Natural killer cell (primary cell): ENCODE measurements around the gene CDH5. TPM values are rescaled to one million over a fixed set of nuclear protein-coding genes. Genes with fewer than 3 reads are reported as not detected.

ENCODE experiments used
- ATAC-seq, 3 donors: fragments of 150-1000 bp in 2 of 3; fragments of 200-7000 bp in 1 of 3; cut with Tn5 transposase; 1 replicate in 1 of 3; 2 replicates in 2 of 3; pipeline ENCODE4 v1.10.0; 2021; ENCODE audit warnings: mild to moderate bottlenecking in 2 of 3, moderate library complexity in 2 of 3
- DNase-seq, 2 donors: peaks; one replicate each; pipeline versions ENCODE4 v3.0.0 to v3.0.0-alpha.2; 2013 to 2021; ENCODE audit warnings: mixed read lengths in 1 of 2
- H3K27ac ChIP-seq: one replicate; pipeline ENCODE4 v1.5.1; 2013; ENCODE audit warnings: mild to moderate bottlenecking, low read length
- H3K27me3 ChIP-seq: one replicate; pipeline ENCODE4 v1.6.1; 2013; ENCODE audit warnings: low read length; ENCODE audit not compliant: control insufficient read depth, insufficient read depth
- H3K36me3 ChIP-seq: one replicate; pipeline ENCODE4 v1.6.1; 2013; ENCODE audit warnings: low read length; ENCODE audit not compliant: control insufficient read depth, insufficient read depth
- H3K4me1 ChIP-seq: one replicate; pipeline ENCODE4 v1.6.1; 2013; ENCODE audit warnings: low read length; ENCODE audit not compliant: control insufficient read depth, insufficient read depth
- H3K4me3 ChIP-seq: one replicate; pipeline ENCODE4 v1.5.1; 2013; ENCODE audit warnings: low read length
- H3K9me3 ChIP-seq: one replicate; pipeline ENCODE4 v1.6.1; 2013; ENCODE audit warnings: low read length; ENCODE audit not compliant: control insufficient read depth, insufficient read depth
- H3K27ac Mint-ChIP-seq, 2 donors: one replicate each; pipeline ENCODE4 v1.8.0; 2022; ENCODE audit warnings: mild to moderate bottlenecking in 2 of 2, mixed read lengths in 2 of 2, moderate library complexity in 1 of 2
- H3K27me3 Mint-ChIP-seq, 2 donors: one replicate each; pipeline ENCODE4 v1.8.0; 2022; ENCODE audit warnings: low read depth in 2 of 2, mixed read lengths in 2 of 2
- H3K36me3 Mint-ChIP-seq: one replicate; pipeline ENCODE4 v1.8.0; 2022; ENCODE audit warnings: mixed read lengths
- H3K4me1 Mint-ChIP-seq, 2 donors: one replicate each; pipeline ENCODE4 v1.8.0; 2022; ENCODE audit warnings: mixed read lengths in 2 of 2
- H3K4me3 Mint-ChIP-seq: one replicate; pipeline ENCODE4 v1.8.0; 2022; ENCODE audit warnings: mild to moderate bottlenecking, moderate library complexity, mixed read lengths
- H3K9me3 Mint-ChIP-seq, 2 donors: one replicate each; pipeline ENCODE4 v1.8.0; 2022; ENCODE audit warnings: mixed read lengths in 2 of 2
- WGBS: methylation state at CpG from one replicate; pipeline ENCODE4 v1.1.7; 2013; ENCODE audit warnings: missing lambda C conversion rate; ENCODE audit not compliant: insufficient coverage; 5-methylcytosine and 5-hydroxymethylcytosine counted together
- intact Hi-C: fragments of 100-400 bp; cut with micrococcal nuclease; formaldehyde crosslinking; loops from one replicate; pipeline ENCODE4 v1.14.2; 2022
- total RNA-seq, 4 donors: library from RNA; stranded (reverse); fragments of 120-200 nt in 1 of 4; gene quantifications; one replicate each; pipeline versions ENCODE4 v1.2.3 to v1.2.4, GENCODE V29; 2013 to 2022
- TF ChIP-seq, protein P1 (sequence below): fragments of 200-600 bp; IDR thresholded peaks from one replicate; pipeline ENCODE4 v1.8.0; 2022; ENCODE audit warnings: antibody characterized with exemption

Gene CDH5
- total RNA-seq, 3 donors from 2014 or later (not counting 1 experiment from before 2014, with no cell fraction given), result not detected

- TF ChIP-seq, protein P1, sequence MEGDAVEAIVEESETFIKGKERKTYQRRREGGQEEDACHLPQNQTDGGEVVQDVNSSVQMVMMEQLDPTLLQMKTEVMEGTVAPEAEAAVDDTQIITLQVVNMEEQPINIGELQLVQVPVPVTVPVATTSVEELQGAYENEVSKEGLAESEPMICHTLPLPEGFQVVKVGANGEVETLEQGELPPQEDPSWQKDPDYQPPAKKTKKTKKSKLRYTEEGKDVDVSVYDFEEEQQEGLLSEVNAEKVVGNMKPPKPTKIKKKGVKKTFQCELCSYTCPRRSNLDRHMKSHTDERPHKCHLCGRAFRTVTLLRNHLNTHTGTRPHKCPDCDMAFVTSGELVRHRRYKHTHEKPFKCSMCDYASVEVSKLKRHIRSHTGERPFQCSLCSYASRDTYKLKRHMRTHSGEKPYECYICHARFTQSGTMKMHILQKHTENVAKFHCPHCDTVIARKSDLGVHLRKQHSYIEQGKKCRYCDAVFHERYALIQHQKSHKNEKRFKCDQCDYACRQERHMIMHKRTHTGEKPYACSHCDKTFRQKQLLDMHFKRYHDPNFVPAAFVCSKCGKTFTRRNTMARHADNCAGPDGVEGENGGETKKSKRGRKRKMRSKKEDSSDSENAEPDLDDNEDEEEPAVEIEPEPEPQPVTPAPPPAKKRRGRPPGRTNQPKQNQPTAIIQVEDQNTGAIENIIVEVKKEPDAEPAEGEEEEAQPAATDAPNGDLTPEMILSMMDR, result no peak
- Mint-ChIP-seq H3K9me3 (no peaks in the 10 kb centered on the region), H3K27ac (no peak overlapping the region), H3K4me3 (peak overlapping the region; percentile 42), H3K36me3 (no peaks in the 10 kb centered on the region), H3K27me3 (peaks cover 63 to 69% of the 10 kb centered on the region in 2 donors), H3K4me1 (peaks cover 0 to 4% of the 10 kb centered on the region in 2 donors)
- H3K27me3 ChIP-seq, result peaks cover 29% of the 10 kb centered on the region
- no peaks in the 10 kb centered on the region for H3K9me3 ChIP-seq
- DNase-seq (no peak), ATAC-seq (no peak)
- intact Hi-C loops, result no loop called here
- no peak overlapping the region for H3K27ac ChIP-seq
- H3K4me3 ChIP-seq, result no peak overlapping the region
- H3K4me1 ChIP-seq, result peaks cover 12% of the 10 kb centered on the region
- 4% methylated on average over 39 of the region's 40 CpGs for WGBS
- H3K36me3 ChIP-seq, result no peaks in the 10 kb centered on the region
These were observed 61.6 kb downstream of the CDH5 start for GRCh38 chr16:66427871-66428681.

- TF ChIP-seq, protein P1, result no peak
- H3K27ac ChIP-seq, result no peak overlapping the region
- Mint-ChIP-seq H3K36me3 (no peaks in the 10 kb centered on the region), H3K4me3 (peak overlapping the region; percentile 45), H3K27me3 (peaks cover 63 to 74% of the 10 kb centered on the region in 2 donors), H3K4me1 (peaks cover 0 to 4% of the 10 kb centered on the region in 2 donors), H3K9me3 (no peaks in the 10 kb centered on the region), H3K27ac (no peak overlapping the region)
- no peak for ATAC-seq
- no peaks in the 10 kb centered on the region for H3K36me3 ChIP-seq
- intact Hi-C loops, result no loop called here
- no peak overlapping the region for H3K4me3 ChIP-seq
- peaks cover 29% of the 10 kb centered on the region for H3K27me3 ChIP-seq
- WGBS, result 35% methylated on average over 11 of the region's 11 CpGs
- no peaks in the 10 kb centered on the region for H3K9me3 ChIP-seq
- no peak for DNase-seq
- peaks cover 12% of the 10 kb centered on the region for H3K4me1 ChIP-seq
These were observed 62.3 kb downstream of the CDH5 start for GRCh38 chr16:66428682-66429251.

- intact Hi-C loops, result no loop called here
These were observed 62.9 kb downstream of the CDH5 start for GRCh38 chr16:66429290-66429962.

More at GRCh38 chr16:66429290-66429962, 62.9 kb downstream of the CDH5 start:
- Mint-ChIP-seq H3K27ac (no peak overlapping the region), H3K9me3 (no peaks in the 10 kb centered on the region), H3K4me3 (no peak overlapping the region), H3K4me1 (peaks cover 0 to 4% of the 10 kb centered on the region in 2 donors), H3K27me3 (peaks cover 59 to 68% of the 10 kb centered on the region in 2 donors), H3K36me3 (no peaks in the 10 kb centered on the region)
- peaks cover 12% of the 10 kb centered on the region for H3K4me1 ChIP-seq
- ATAC-seq (no peak), DNase-seq (no peak)
- TF ChIP-seq, protein P1, result no peak
- no peak overlapping the region for H3K4me3 ChIP-seq
- no peaks in the 10 kb centered on the region for H3K9me3 ChIP-seq
- H3K27me3 ChIP-seq, result peaks cover 29% of the 10 kb centered on the region
- no peaks in the 10 kb centered on the region for H3K36me3 ChIP-seq
- no peak overlapping the region for H3K27ac ChIP-seq
- 59% methylated on average over 9 of the region's 9 CpGs for WGBS
